HEK293 (cell line): ENCODE measurements around the gene GCNT4.

Experiments used
- CTCF ChIA-PET: fragments of 350-600 bp; formaldehyde crosslinking; extraction: SDS; loops from one replicate; lab custom pipeline; 2021; ENCODE audit warnings: antibody characterized with exemption; lab: Yijun Ruan, JAX
- POLR2A ChIA-PET: fragments of 300-600 bp; formaldehyde crosslinking; extraction: SDS; loops from one replicate; lab custom pipeline; 2020; ENCODE audit warnings: antibody characterized with exemption, inconsistent platforms; lab: Yijun Ruan, JAX
- H3K27ac ChIP-seq: fragments of 200-500 bp; sonication (Bioruptor generic); 2 replicates; pipeline ENCODE4 v1.5.1; 2014; ENCODE audit warnings: low read depth, low read length, control low read depth, inconsistent platforms; ENCODE audit errors: extremely low read depth
- H3K36me3 ChIP-seq, 2 experiments: fragments of 200-500 bp in 1 of 2; sonication (Bioruptor generic) in 1 of 2; 1 replicate in 1 of 2; 2 replicates in 1 of 2; pipeline ENCODE4 v1.5.1; 2014 to 2017; ENCODE audit warnings: inconsistent platforms in 2 of 2, low read length in 2 of 2; ENCODE audit not compliant: control insufficient read depth in 2 of 2, insufficient read depth in 1 of 2
- H3K4me1 ChIP-seq: fragments of 200-500 bp; sonication (Bioruptor generic); 2 replicates; pipeline ENCODE4 v1.5.1; 2014; ENCODE audit warnings: mild to moderate bottlenecking, low read length, inconsistent platforms; ENCODE audit not compliant: control insufficient read depth, insufficient read depth
- H3K4me3 ChIP-seq: 2 replicates; pipeline ENCODE4 v1.5.1; 2011; ENCODE audit warnings: low read depth, mild to moderate bottlenecking, control low read depth, low read length, moderate library complexity
- H3K9me3 ChIP-seq: fragments of 200-500 bp; sonication (Bioruptor generic); 2 replicates; pipeline ENCODE4 v1.5.1; 2014; ENCODE audit warnings: low read depth, low read length, inconsistent platforms; ENCODE audit not compliant: control insufficient read depth, insufficient read depth
- GLI2 ChIP-seq: fragments of 450-650 bp; formaldehyde crosslinking; IDR thresholded peaks from 2 replicates; pipeline ENCODE4; 2017; ENCODE audit warnings: missing biosample characterization, missing genetic modification characterization, low read depth, borderline replicate concordance
- GLIS1 ChIP-seq: fragments of 450-650 bp; formaldehyde crosslinking; IDR thresholded peaks from 2 replicates; pipeline ENCODE4 v1.5.1; 2016; ENCODE audit warnings: missing biosample characterization, missing genetic modification characterization
- KLF10 ChIP-seq: fragments of 450-650 bp; IDR thresholded peaks from 2 replicates; pipeline ENCODE4 v1.5.1; 2018; ENCODE audit warnings: missing biosample characterization, mild to moderate bottlenecking, missing genetic modification characterization
- KLF16 ChIP-seq: fragments of 450-650 bp; formaldehyde crosslinking; IDR thresholded peaks from 2 replicates; pipeline ENCODE4 v1.5.1; 2017; ENCODE audit warnings: missing biosample characterization, missing genetic modification characterization
- MYNN ChIP-seq: fragments of 450-650 bp; formaldehyde crosslinking; IDR thresholded peaks from 2 replicates; pipeline ENCODE4 v1.5.1; 2016; ENCODE audit warnings: missing biosample characterization, missing genetic modification characterization, borderline replicate concordance
- SP7 ChIP-seq: fragments of 450-650 bp; formaldehyde crosslinking; IDR thresholded peaks from 2 replicates; pipeline ENCODE4 v1.5.1; 2016; ENCODE audit warnings: missing biosample characterization, missing genetic modification characterization
- TCF7L2 ChIP-seq: IDR thresholded peaks from 2 replicates; pipeline ENCODE4 v1.6.1; 2011; ENCODE audit warnings: low read depth, mild to moderate bottlenecking, inconsistent platforms, low read length, moderate library complexity, borderline replicate concordance
- ZBTB8A ChIP-seq: fragments of 450-650 bp; formaldehyde crosslinking; IDR thresholded peaks from 2 replicates; pipeline ENCODE4 v1.5.1; 2016; ENCODE audit warnings: missing biosample characterization, missing genetic modification characterization
- ZEB2 ChIP-seq: fragments of 450-650 bp; formaldehyde crosslinking; IDR thresholded peaks from 2 replicates; pipeline ENCODE4 v1.5.1; 2016; ENCODE audit warnings: missing biosample characterization, missing genetic modification characterization
- ZNF133 ChIP-seq: fragments of 450-650 bp; formaldehyde crosslinking; IDR thresholded peaks from 2 replicates; pipeline ENCODE4 v1.5.1; 2016; ENCODE audit warnings: missing biosample characterization, missing genetic modification characterization
- ZNF302 ChIP-seq: fragments of 450-650 bp; formaldehyde crosslinking; IDR thresholded peaks from 2 replicates; pipeline ENCODE4 v1.5.1; 2016; ENCODE audit warnings: missing biosample characterization, missing genetic modification characterization, low read depth
- ZNF324 ChIP-seq: fragments of 450-650 bp; formaldehyde crosslinking; IDR thresholded peaks from 2 replicates; pipeline ENCODE4 v1.5.1; 2016; ENCODE audit warnings: missing biosample characterization, missing genetic modification characterization
- ZNF404 ChIP-seq: fragments of 450-650 bp; formaldehyde crosslinking; IDR thresholded peaks from 2 replicates; pipeline ENCODE4 v1.5.1; 2017; ENCODE audit warnings: missing biosample characterization, missing genetic modification characterization
- ZNF558 ChIP-seq: fragments of 450-650 bp; formaldehyde crosslinking; IDR thresholded peaks from 2 replicates; pipeline ENCODE4 v1.5.1; 2016; ENCODE audit warnings: missing biosample characterization, missing genetic modification characterization
- ZNF610 ChIP-seq: fragments of 450-650 bp; formaldehyde crosslinking; IDR thresholded peaks from 2 replicates; pipeline ENCODE4 v1.5.1; 2016; ENCODE audit warnings: missing biosample characterization, missing genetic modification characterization, borderline replicate concordance
- ZNF747 ChIP-seq: fragments of 450-650 bp; formaldehyde crosslinking; IDR thresholded peaks from 2 replicates; pipeline ENCODE4 v1.5.1; 2016; ENCODE audit warnings: missing biosample characterization, missing genetic modification characterization
- ZNF768 ChIP-seq: fragments of 450-650 bp; formaldehyde crosslinking; IDR thresholded peaks from 2 replicates; pipeline ENCODE4 v1.5.1; 2018; ENCODE audit warnings: missing biosample characterization, mild to moderate bottlenecking, missing genetic modification characterization
- TF ChIP-seq, protein P1 (sequence below): fragments of 450-650 bp; formaldehyde crosslinking; conservative IDR thresholded peaks from 2 replicates; pipeline ENCODE4 v1.5.1; 2016; ENCODE audit warnings: low read depth, missing biosample characterization, missing genetic modification characterization

The GCNT4 gene

DNA sequence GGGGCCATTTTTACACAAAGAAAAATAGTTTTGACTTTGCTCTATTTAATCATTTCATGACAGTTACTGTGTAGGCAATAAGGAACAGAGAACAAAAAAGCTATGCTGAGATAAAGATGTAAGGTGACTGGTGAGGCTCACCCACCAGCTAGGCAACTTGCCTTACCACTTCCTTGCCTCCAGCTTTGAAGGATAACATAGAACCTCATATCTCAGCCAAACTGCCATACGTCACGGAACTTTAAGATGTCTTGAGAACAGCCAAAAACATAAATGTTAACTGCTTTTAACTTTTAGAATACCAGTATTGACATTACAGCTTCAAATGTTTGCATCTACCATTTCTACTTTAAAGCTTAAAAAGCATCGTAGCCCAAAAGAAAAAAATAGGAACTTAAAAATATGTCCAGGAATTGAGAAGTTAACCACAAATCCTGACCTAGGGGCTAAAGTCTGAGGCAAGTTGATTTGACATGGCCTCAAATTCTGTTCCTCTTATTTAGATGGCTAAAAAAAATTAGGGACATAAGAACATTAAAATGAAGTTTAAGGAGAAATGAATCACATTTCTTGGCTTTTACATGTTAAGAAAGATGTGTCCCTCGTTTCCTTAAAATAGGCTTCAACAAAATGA is 7.7 kb upstream of the GCNT4 start:
- Histone ChIP-seq H3K27ac (no peak overlapping the region), H3K4me3 (no peak overlapping the region), H3K9me3 (no peaks in the 10 kb centered on the region), H3K36me3 (no peaks in the 10 kb centered on the region), H3K4me1 (no peaks in the 10 kb centered on the region)
- TF ChIP-seq MYNN (tag by site-specific recombination) (no peak), ZBTB8A (no peak), ZNF558 (tag by site-specific recombination) (no peak), GLIS1 (tag by site-specific recombination) (no peak), ZNF302 (tag by site-specific recombination) (no peak), GLI2 (tag by site-specific recombination) (no peak), ZNF610 (tag by site-specific recombination) (no peak), KLF16 (tag by site-specific recombination) (no peak), ZEB2 (tag by site-specific recombination) (no peak), TCF7L2 (no peak)
- TF ChIP-seq, protein P1, sequence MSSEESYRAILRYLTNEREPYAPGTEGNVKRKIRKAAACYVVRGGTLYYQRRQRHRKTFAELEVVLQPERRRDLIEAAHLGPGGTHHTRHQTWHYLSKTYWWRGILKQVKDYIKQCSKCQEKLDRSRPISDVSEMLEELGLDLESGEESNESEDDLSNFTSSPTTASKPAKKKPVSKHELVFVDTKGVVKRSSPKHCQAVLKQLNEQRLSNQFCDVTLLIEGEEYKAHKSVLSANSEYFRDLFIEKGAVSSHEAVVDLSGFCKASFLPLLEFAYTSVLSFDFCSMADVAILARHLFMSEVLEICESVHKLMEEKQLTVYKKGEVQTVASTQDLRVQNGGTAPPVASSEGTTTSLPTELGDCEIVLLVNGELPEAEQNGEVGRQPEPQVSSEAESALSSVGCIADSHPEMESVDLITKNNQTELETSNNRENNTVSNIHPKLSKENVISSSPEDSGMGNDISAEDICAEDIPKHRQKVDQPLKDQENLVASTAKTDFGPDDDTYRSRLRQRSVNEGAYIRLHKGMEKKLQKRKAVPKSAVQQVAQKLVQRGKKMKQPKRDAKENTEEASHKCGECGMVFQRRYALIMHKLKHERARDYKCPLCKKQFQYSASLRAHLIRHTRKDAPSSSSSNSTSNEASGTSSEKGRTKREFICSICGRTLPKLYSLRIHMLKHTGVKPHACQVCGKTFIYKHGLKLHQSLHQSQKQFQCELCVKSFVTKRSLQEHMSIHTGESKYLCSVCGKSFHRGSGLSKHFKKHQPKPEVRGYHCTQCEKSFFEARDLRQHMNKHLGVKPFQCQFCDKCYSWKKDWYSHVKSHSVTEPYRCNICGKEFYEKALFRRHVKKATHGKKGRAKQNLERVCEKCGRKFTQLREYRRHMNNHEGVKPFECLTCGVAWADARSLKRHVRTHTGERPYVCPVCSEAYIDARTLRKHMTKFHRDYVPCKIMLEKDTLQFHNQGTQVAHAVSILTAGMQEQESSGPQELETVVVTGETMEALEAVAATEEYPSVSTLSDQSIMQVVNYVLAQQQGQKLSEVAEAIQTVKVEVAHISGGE (tag by site-specific recombination): no peak
- ChIA-PET POLR2A (no interaction called here), CTCF (interaction anchor here (1.7 kb wide), 1 partner anchor 10 kb away, joined by 5 read pairs; no protein-coding TSS in a partner anchor)

DNA sequence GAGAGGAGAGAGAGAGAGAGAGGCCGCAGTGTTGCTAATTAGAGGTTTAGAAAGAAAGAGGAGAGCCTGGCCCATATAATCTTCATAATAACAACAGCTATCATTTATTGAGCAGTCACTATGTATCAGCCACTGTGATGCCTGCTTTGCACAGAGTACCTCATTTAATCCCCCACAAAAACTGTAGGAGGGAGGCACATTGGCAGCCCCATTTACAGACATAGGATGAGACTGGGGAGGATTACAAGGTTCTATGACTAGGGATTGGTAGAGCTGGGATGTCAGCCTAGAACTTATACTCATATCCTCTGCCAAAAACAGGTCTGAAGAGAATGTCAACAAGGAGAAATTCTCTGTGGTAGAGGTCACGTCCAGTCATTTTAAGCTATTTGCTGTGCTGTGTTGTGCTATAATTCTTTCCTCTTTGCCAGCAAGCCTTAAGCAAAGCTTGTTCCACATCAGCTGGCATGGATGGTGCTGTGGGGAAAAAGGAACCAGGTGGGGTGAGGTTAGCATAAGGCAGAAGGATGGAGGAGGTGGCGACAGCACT is 6.7 kb upstream of the GCNT4 start:
- H3K4me3 ChIP-seq: no peak overlapping the region
- POLR2A ChIA-PET: no interaction called here
- H3K9me3 ChIP-seq: no peaks in the 10 kb centered on the region
- H3K36me3 ChIP-seq: no peaks in the 10 kb centered on the region
- TF ChIP-seq SP7 (tag by site-specific recombination): peak; percentile 83
- TF ChIP-seq ZNF404 (tag by site-specific recombination): no peak
- CTCF ChIA-PET: interaction anchor here (1.7 kb wide), 1 partner anchor 9 kb away, joined by 5 read pairs; no protein-coding TSS in a partner anchor
- no peaks in the 10 kb centered on the region for H3K4me1 ChIP-seq
- no peak overlapping the region for H3K27ac ChIP-seq

DNA sequence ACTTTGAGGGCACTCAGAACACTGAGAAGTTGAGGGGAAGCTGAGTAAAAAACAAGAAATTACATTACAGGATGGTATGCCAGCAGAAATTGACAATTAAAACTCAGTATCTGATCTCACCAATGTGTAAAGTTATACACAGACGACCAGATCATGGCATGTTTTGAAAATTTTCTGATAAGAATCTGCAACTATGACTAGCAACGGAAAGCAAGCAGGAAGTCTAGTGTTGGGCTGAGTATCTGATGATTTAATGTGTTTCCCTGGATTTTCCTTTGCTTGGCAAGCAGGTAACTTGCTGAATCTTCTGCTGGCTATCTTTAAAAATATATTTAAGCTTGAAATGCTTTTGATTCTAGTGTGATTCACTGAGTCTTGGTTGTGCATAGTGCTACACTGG is 5.2 kb upstream of the GCNT4 start:
- Histone ChIP-seq H3K4me1 (no peaks in the 10 kb centered on the region), H3K4me3 (no peak overlapping the region), H3K27ac (no peak overlapping the region), H3K9me3 (no peaks in the 10 kb centered on the region), H3K36me3 (no peaks in the 10 kb centered on the region)
- ChIA-PET POLR2A (no interaction called here), CTCF (interaction anchor here (0.6 kb wide), 1 partner anchor 785 kb away, joined by 5 read pairs; no protein-coding TSS in a partner anchor)
- no peak for TF ChIP-seq ZNF324 (tag by site-specific recombination)
- TF ChIP-seq ZNF133 (tag by site-specific recombination): no peak
- no peak for TF ChIP-seq KLF10 (tag by site-specific recombination)
- no peak for TF ChIP-seq ZNF558 (tag by site-specific recombination)
- TF ChIP-seq, protein P1 (tag by site-specific recombination): no peak
- TF ChIP-seq ZNF747: no peak
- TF ChIP-seq ZNF768: no peak
